ENCODE measurements around the gene FEM1C. TPM values are rescaled to one million over a fixed set of nuclear protein-coding genes. Genes with fewer than 3 reads are reported as not detected.

The FEM1C gene
- 18.1 and 18.4 TPM in 2 replicates for total RNA-seq
- long read RNA-seq, full-length matches to known transcripts: 7 of 14 reads
- long read RNA-seq, partial matches to known transcripts: 3 of 14 reads
- long read RNA-seq, other reads (novel, unspliced or antisense): 4 of 14 reads

GRCh38 chr5:115544436-115545350 is at the start of gene FEM1C:
Gene FEM1C, minus strand, starts transcription at chr5:115544775. Its CDS starts 1,282 bp downstream, at chr5:115543493.
- DNase-seq (ENCODE audit: low spot score, unreplicated experiment): peak; percentile 96
- H3K27me3 Mint-ChIP-seq: no peaks in the 10 kb centered on the region
- TF ChIP-seq CTCF (IDR thresholded peaks at IDR 0.05; ENCODE audit: unreplicated experiment): no peak
- peak within 1 kb of the TSS; percentile 100 for H3K27ac Mint-ChIP-seq
- H3K4me3 Mint-ChIP-seq (ENCODE audit: low read depth): peak within 1 kb of the TSS; percentile 92
- peaks cover 28% of the 10 kb centered on the region for H3K4me1 Mint-ChIP-seq (ENCODE audit: low read depth)
- H3K36me3 Mint-ChIP-seq (ENCODE audit: insufficient read depth): peaks cover 12% of the 10 kb centered on the region
- H3K9me3 Mint-ChIP-seq (ENCODE audit: low read depth): no peaks in the 10 kb centered on the region

GRCh38 chr5:115589043-115589442 is 44.5 kb upstream of the FEM1C start:
- Mint-ChIP-seq H3K4me3 (ENCODE audit: low read depth) (no peak overlapping the region), H3K36me3 (ENCODE audit: insufficient read depth) (no peaks in the 10 kb centered on the region), H3K9me3 (ENCODE audit: low read depth) (no peaks in the 10 kb centered on the region), H3K4me1 (ENCODE audit: low read depth) (no peaks in the 10 kb centered on the region), H3K27me3 (no peaks in the 10 kb centered on the region), H3K27ac (no peak overlapping the region)
- DNase-seq (ENCODE audit: low spot score, unreplicated experiment): no peak
- TF ChIP-seq CTCF (IDR thresholded peaks at IDR 0.05; ENCODE audit: unreplicated experiment): no peak

GRCh38 chr5:115588640-115589039 is 44.1 kb upstream of the FEM1C start:
- Mint-ChIP-seq H3K4me1 (ENCODE audit: low read depth) (no peaks in the 10 kb centered on the region), H3K27ac (no peak overlapping the region), H3K36me3 (ENCODE audit: insufficient read depth) (no peaks in the 10 kb centered on the region), H3K27me3 (no peaks in the 10 kb centered on the region), H3K4me3 (ENCODE audit: low read depth) (no peak overlapping the region), H3K9me3 (ENCODE audit: low read depth) (no peaks in the 10 kb centered on the region)
- no peak for TF ChIP-seq CTCF (IDR thresholded peaks at IDR 0.05; ENCODE audit: unreplicated experiment)
- no peak for DNase-seq (ENCODE audit: low spot score, unreplicated experiment)

GRCh38 chr5:115586525-115587146 is 42.1 kb upstream of the FEM1C start:
- no peak overlapping the region for H3K4me3 Mint-ChIP-seq (ENCODE audit: low read depth)
- H3K4me1 Mint-ChIP-seq (ENCODE audit: low read depth): no peaks in the 10 kb centered on the region
- H3K27me3 Mint-ChIP-seq: no peaks in the 10 kb centered on the region
- no peak overlapping the region for H3K27ac Mint-ChIP-seq
- DNase-seq (ENCODE audit: low spot score, unreplicated experiment): no peak
- TF ChIP-seq CTCF (IDR thresholded peaks at IDR 0.05; ENCODE audit: unreplicated experiment): peak; percentile 82
- H3K9me3 Mint-ChIP-seq (ENCODE audit: low read depth): no peaks in the 10 kb centered on the region
- H3K36me3 Mint-ChIP-seq (ENCODE audit: insufficient read depth): no peaks in the 10 kb centered on the region

- TF ChIP-seq CTCF (IDR thresholded peaks at IDR 0.05; ENCODE audit: unreplicated experiment): no peak
- peaks cover 2% of the 10 kb centered on the region for H3K27me3 Mint-ChIP-seq
- H3K36me3 Mint-ChIP-seq (ENCODE audit: insufficient read depth): no peaks in the 10 kb centered on the region
Observed at GRCh38 chr5:115585265-115585664, 40.7 kb upstream of the FEM1C start.

More at GRCh38 chr5:115585265-115585664, 40.7 kb upstream of the FEM1C start:
- H3K4me3 Mint-ChIP-seq (ENCODE audit: low read depth): no peak overlapping the region
- H3K27ac Mint-ChIP-seq: no peak overlapping the region
- DNase-seq (ENCODE audit: low spot score, unreplicated experiment): no peak
- no peaks in the 10 kb centered on the region for H3K9me3 Mint-ChIP-seq (ENCODE audit: low read depth)
- H3K4me1 Mint-ChIP-seq (ENCODE audit: low read depth): no peaks in the 10 kb centered on the region

All from progenitor cell of endocrine pancreas (in vitro differentiated cells).